ENCODE measurements around the gene KCNK2. TPM values are rescaled to one million over a fixed set of nuclear protein-coding genes. Genes with fewer than 3 reads are reported as not detected.

The KCNK2 gene
- total and polyA plus RNA-seq, 2 donors from 2014 or later: 1.4 TPM; not detected in 1

GRCh38 chr1:215188302-215188950 is 105.9 kb downstream of the KCNK2 start:
- H3K27me3 ChIP-seq (ENCODE audit: control insufficient read depth, insufficient read depth, low read length): no peaks in the 10 kb centered on the region
- intact Hi-C loops (cut with DNase I): no loop called here
- TF ChIP-seq CTCF (IDR thresholded peaks at IDR 0.05; ENCODE audit: borderline replicate concordance, extremely low read depth, insufficient read depth): no peak
- no peak overlapping the region for H3K27ac ChIP-seq (ENCODE audit: low read depth in 2 of 2, low read length in 2 of 2)
- no peak overlapping the region for H3K9ac ChIP-seq (ENCODE audit: low read length in 3 of 3)
- H3K36me3 ChIP-seq (ENCODE audit: control insufficient read depth in 2 of 3, insufficient read depth in 3 of 3, low read length in 3 of 3): no peaks in the 10 kb centered on the region
- H3K9me3 ChIP-seq (ENCODE audit: control insufficient read depth in 2 of 3, insufficient read depth in 1 of 3, low read length in 3 of 3): no peaks in the 10 kb centered on the region
- no peaks in the 10 kb centered on the region for H3K4me1 ChIP-seq (ENCODE audit: control insufficient read depth in 2 of 3, insufficient read depth in 2 of 3, low read depth in 1 of 3, low read length in 3 of 3)
- no peak overlapping the region for H3K4me3 ChIP-seq (ENCODE audit: low read length in 3 of 3)
- no peak for FAIRE-seq
- no peak for DNase-seq

DNA sequence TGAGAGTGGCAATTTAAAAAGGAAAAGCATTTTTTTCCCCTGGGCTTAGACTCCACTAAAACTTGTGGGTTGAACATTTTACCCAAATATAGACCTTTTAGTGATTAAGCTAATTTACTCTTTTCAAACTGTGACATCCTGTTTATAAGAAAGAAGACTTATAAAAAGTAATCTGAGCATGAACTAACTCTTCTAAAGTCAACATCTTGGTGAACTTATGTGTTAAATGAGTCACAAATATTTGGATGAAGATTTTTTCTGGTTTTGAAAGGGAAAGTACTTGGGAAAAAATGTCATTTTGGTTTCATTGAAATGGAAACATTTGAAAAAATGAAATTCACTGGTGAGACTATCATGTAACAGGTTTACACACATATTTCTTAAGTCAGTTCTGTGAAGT is 109.8 kb downstream of the KCNK2 start:
- no peak overlapping the region for H3K27ac ChIP-seq (ENCODE audit: low read depth in 2 of 2, low read length in 2 of 2)
- H3K27me3 ChIP-seq (ENCODE audit: control insufficient read depth, insufficient read depth, low read length): no peaks in the 10 kb centered on the region
- no peaks in the 10 kb centered on the region for H3K36me3 ChIP-seq (ENCODE audit: control insufficient read depth in 2 of 3, insufficient read depth in 3 of 3, low read length in 3 of 3)
- H3K4me1 ChIP-seq (ENCODE audit: control insufficient read depth in 2 of 3, insufficient read depth in 2 of 3, low read depth in 1 of 3, low read length in 3 of 3): no peaks in the 10 kb centered on the region
- TF ChIP-seq CTCF (IDR thresholded peaks at IDR 0.05; ENCODE audit: borderline replicate concordance, extremely low read depth, insufficient read depth): no peak
- H3K9ac ChIP-seq (ENCODE audit: low read length in 3 of 3): no peak overlapping the region
- H3K9me3 ChIP-seq (ENCODE audit: control insufficient read depth in 2 of 3, insufficient read depth in 1 of 3, low read length in 3 of 3): no peaks in the 10 kb centered on the region
- DNase-seq (no peak), FAIRE-seq (no peak)
- H3K4me3 ChIP-seq (ENCODE audit: low read length in 3 of 3): no peak overlapping the region
- intact Hi-C loops (cut with DNase I): no loop called here

GRCh38 chr1:215198021-215198420 is 115.5 kb downstream of the KCNK2 start:
- no peak overlapping the region for H3K27ac ChIP-seq (ENCODE audit: low read depth in 2 of 2, low read length in 2 of 2)
- no peaks in the 10 kb centered on the region for H3K36me3 ChIP-seq (ENCODE audit: control insufficient read depth in 2 of 3, insufficient read depth in 3 of 3, low read length in 3 of 3)
- H3K9ac ChIP-seq (ENCODE audit: low read length in 3 of 3): no peak overlapping the region
- DNase-seq (no peak), FAIRE-seq (no peak)
- H3K9me3 ChIP-seq (ENCODE audit: control insufficient read depth in 2 of 3, insufficient read depth in 1 of 3, low read length in 3 of 3): no peaks in the 10 kb centered on the region
- intact Hi-C loops (cut with DNase I): no loop called here
- H3K4me3 ChIP-seq (ENCODE audit: low read length in 3 of 3): no peak overlapping the region
- H3K27me3 ChIP-seq (ENCODE audit: control insufficient read depth, insufficient read depth, low read length): no peaks in the 10 kb centered on the region
- no peak for TF ChIP-seq CTCF (IDR thresholded peaks at IDR 0.05; ENCODE audit: borderline replicate concordance, extremely low read depth, insufficient read depth)
- H3K4me1 ChIP-seq (ENCODE audit: control insufficient read depth in 2 of 3, insufficient read depth in 2 of 3, low read depth in 1 of 3, low read length in 3 of 3): no peaks in the 10 kb centered on the region

- H3K27me3 ChIP-seq (ENCODE audit: control insufficient read depth, insufficient read depth, low read length): no peaks in the 10 kb centered on the region
- intact Hi-C loops (cut with DNase I): no loop called here
- no peak for DNase-seq
- no peaks in the 10 kb centered on the region for H3K4me1 ChIP-seq (ENCODE audit: control insufficient read depth in 2 of 3, insufficient read depth in 2 of 3, low read depth in 1 of 3, low read length in 3 of 3)
- no peaks in the 10 kb centered on the region for H3K9me3 ChIP-seq (ENCODE audit: control insufficient read depth in 2 of 3, insufficient read depth in 1 of 3, low read length in 3 of 3)
- H3K9ac ChIP-seq (ENCODE audit: low read length in 3 of 3): no peak overlapping the region
- FAIRE-seq: no peak
- TF ChIP-seq CTCF (IDR thresholded peaks at IDR 0.05; ENCODE audit: borderline replicate concordance, extremely low read depth, insufficient read depth): no peak
- no peak overlapping the region for H3K27ac ChIP-seq (ENCODE audit: low read depth in 2 of 2, low read length in 2 of 2)
- no peak overlapping the region for H3K4me3 ChIP-seq (ENCODE audit: low read length in 3 of 3)
- no peaks in the 10 kb centered on the region for H3K36me3 ChIP-seq (ENCODE audit: control insufficient read depth in 2 of 3, insufficient read depth in 3 of 3, low read length in 3 of 3)
Observed at GRCh38 chr1:215200121-215200520, 117.6 kb downstream of the KCNK2 start.

Measured in kidney (tissue), 14 donors.